Right atrium auricular region (tissue), 2 donors: ENCODE results near the gene ADGRG6. TPM values are rescaled to one million over a fixed set of nuclear protein-coding genes. Genes with fewer than 3 reads are reported as not detected.

Source experiments
- DNase-seq: peaks from one replicate; pipeline ENCODE4 v3.0.0-alpha.2; 2019; ENCODE audit warnings: low spot score
- H3K27ac ChIP-seq, 2 donors: fragments of 200-600 bp; sonication (generic); 1 replicate in 1 of 2; 2 replicates in 1 of 2; pipeline ENCODE4 v1.5.1; 2016 to 2019
- H3K27me3 ChIP-seq, 2 donors: fragments of 200-600 bp; sonication (generic); one replicate each; pipeline versions ENCODE4 v1.5.1 to v1.6.0; 2017 to 2019
- H3K36me3 ChIP-seq: fragments of 200-600 bp; sonication (generic); one replicate; pipeline ENCODE4 v1.5.1; 2016
- H3K4me1 ChIP-seq, 2 donors: fragments of 200-600 bp; sonication (generic); one replicate each; pipeline versions ENCODE4 v1.5.1 to v1.6.0; 2017 to 2019
- H3K4me3 ChIP-seq, 2 donors: fragments of 200-600 bp; sonication (generic); 1 replicate in 1 of 2; 2 replicates in 1 of 2; pipeline ENCODE4 v1.5.1; 2017 to 2019; ENCODE audit warnings: mild to moderate bottlenecking in 1 of 2, moderate library complexity in 1 of 2
- H3K9me3 ChIP-seq, 2 donors: fragments of 200-600 bp; sonication (generic); one replicate each; pipeline ENCODE4 v1.5.1; 2019
- total RNA-seq, 2 donors: library from RNA; depleted of rRNA; stranded (reverse); fragments of >200 nt; gene quantifications; one replicate each; pipeline ENCODE4 v1.1.0, GENCODE V29; 2016
- TF ChIP-seq, protein P1 (sequence below), 2 donors: fragments of 200-600 bp; sonication (generic); IDR thresholded peaks; one replicate each; pipeline ENCODE4 v1.5.1; 2019; ENCODE audit warnings: antibody characterized with exemption in 2 of 2

The ADGRG6 gene
- total RNA-seq, 2 donors from 2014 or later: 9.2 to 20.6 TPM

DNA sequence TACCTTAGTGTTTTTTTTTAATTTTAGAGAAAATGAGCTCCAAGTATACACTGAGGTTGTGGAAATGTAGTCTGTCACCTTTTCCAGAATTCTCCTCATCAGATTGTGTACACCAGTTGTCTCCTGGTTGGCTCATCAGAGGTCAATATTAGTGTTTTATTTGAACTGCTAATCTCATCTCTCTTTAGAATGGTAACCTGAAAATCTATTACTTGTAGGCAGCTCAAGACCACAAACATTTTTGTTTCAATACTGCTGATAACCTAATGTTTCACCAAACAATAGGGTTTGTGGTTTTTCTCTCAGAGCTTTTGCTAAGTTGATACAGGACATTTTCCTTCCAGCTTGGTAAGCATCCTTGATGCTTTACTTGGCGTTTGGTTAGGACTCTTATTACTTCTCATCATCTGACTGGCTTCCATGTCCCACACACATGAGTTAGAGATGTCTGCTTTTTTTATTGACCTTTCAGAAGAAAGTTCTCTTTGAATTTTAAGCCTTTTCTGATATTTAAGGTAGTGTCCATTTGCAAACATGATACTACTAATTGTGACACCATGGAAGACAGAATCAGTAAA is 15.1 kb downstream of the ADGRG6 start:
- Histone ChIP-seq H3K4me1 (no peaks in the 10 kb centered on the region), H3K4me3 (no peak overlapping the region), H3K27me3 (no peaks in the 10 kb centered on the region), H3K27ac (no peak overlapping the region), H3K36me3 (no peaks in the 10 kb centered on the region), H3K9me3 (no peaks in the 10 kb centered on the region)
- no peak for DNase-seq
- TF ChIP-seq, protein P1, sequence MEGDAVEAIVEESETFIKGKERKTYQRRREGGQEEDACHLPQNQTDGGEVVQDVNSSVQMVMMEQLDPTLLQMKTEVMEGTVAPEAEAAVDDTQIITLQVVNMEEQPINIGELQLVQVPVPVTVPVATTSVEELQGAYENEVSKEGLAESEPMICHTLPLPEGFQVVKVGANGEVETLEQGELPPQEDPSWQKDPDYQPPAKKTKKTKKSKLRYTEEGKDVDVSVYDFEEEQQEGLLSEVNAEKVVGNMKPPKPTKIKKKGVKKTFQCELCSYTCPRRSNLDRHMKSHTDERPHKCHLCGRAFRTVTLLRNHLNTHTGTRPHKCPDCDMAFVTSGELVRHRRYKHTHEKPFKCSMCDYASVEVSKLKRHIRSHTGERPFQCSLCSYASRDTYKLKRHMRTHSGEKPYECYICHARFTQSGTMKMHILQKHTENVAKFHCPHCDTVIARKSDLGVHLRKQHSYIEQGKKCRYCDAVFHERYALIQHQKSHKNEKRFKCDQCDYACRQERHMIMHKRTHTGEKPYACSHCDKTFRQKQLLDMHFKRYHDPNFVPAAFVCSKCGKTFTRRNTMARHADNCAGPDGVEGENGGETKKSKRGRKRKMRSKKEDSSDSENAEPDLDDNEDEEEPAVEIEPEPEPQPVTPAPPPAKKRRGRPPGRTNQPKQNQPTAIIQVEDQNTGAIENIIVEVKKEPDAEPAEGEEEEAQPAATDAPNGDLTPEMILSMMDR (IDR thresholded peaks at IDR 0.05): no peak

DNA sequence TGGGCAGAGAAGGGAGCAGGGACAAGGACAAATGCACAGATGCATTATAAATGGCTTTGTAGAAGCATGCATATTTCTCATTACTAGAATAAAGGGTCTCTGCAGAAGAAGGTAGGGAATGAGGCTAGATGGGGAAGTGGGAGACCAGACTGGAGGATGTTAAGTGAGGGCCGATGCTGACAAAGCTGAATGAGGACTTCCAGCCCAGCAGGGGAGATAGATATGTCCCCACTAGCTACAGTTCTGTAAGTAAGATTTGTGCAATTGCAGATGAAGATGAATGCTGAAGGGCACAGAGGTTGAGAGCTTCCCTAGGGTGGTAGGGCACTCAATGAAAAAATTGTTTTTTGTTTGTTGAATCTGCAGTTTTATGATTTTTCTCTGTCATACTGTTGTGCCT is 16.9 kb downstream of the ADGRG6 start:
- no peaks in the 10 kb centered on the region for H3K27me3 ChIP-seq
- no peaks in the 10 kb centered on the region for H3K4me1 ChIP-seq
- TF ChIP-seq, protein P1 (IDR thresholded peaks at IDR 0.05): no peak
- no peak overlapping the region for H3K4me3 ChIP-seq
- H3K27ac ChIP-seq: no peak overlapping the region
- no peaks in the 10 kb centered on the region for H3K9me3 ChIP-seq
- H3K36me3 ChIP-seq: no peaks in the 10 kb centered on the region
- DNase-seq: no peak

DNA sequence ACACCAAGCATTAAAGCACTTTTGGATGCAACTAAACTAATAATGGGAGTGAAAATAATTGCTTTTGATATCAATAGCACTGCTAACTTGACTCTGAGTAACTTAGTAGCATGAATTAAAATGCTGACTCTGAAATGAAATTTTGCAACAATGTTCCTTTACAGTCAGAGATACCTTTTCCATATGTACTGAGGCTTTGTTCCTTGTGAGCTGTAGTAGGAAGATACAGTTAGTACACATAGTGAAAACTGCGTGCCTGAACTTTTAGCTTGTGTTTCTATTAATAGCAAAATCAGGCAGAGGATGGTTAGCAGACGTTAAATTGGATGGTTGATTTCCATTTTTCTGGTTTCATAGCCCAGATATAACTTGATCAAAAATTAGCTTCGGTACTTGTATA is 18.6 kb downstream of the ADGRG6 start:
- no peak for DNase-seq
- no peak overlapping the region for H3K27ac ChIP-seq
- H3K27me3 ChIP-seq: no peaks in the 10 kb centered on the region
- no peaks in the 10 kb centered on the region for H3K9me3 ChIP-seq
- H3K4me3 ChIP-seq: no peak overlapping the region
- H3K4me1 ChIP-seq: no peaks in the 10 kb centered on the region
- no peaks in the 10 kb centered on the region for H3K36me3 ChIP-seq
- TF ChIP-seq, protein P1 (IDR thresholded peaks at IDR 0.05): no peak

DNA sequence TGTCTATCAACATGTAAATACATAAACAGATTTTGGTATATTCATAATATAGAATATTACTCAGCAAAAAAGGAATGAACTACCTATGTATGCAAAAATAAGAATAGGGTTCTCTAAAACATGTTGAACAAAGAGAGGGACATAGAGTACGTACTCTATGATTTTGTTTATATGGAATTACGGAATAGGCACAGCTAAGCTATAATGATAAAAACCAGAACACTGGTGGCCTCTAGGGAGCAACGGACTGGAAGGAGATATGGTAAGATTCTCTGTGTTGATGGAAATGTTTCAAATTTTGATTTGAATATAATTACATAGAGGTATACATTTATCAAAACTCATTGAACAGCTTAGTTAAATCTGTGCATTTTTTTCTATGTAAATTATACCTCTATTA is 19.6 kb downstream of the ADGRG6 start:
- no peak for DNase-seq
- no peaks in the 10 kb centered on the region for H3K4me1 ChIP-seq
- TF ChIP-seq, protein P1 (IDR thresholded peaks at IDR 0.05): no peak
- no peaks in the 10 kb centered on the region for H3K9me3 ChIP-seq
- H3K27me3 ChIP-seq: no peaks in the 10 kb centered on the region
- H3K4me3 ChIP-seq: no peak overlapping the region
- no peak overlapping the region for H3K27ac ChIP-seq
- H3K36me3 ChIP-seq: no peaks in the 10 kb centered on the region

DNA sequence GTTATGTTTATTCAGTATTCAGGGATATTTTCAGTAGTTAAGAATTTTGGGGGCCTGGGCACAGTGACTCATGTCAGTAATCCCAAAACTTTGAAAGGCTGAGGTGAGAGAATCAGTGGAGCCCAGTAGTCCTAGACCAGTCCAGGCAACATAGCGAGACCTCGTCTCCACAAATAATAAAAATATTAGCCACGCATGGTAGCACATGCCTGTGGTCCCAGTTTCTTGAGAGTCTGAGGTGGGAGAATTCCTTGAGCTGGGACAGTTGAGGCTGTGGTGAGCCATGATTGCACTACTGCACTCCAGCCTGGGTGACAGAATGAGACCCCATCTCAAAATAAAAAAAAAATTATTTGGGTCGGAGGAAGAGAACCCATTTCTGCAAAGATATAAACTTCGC is 20.3 kb downstream of the ADGRG6 start:
- TF ChIP-seq, protein P1 (IDR thresholded peaks at IDR 0.05): no peak
- Histone ChIP-seq H3K36me3 (no peaks in the 10 kb centered on the region), H3K4me1 (no peaks in the 10 kb centered on the region), H3K9me3 (no peaks in the 10 kb centered on the region), H3K27me3 (no peaks in the 10 kb centered on the region), H3K4me3 (no peak overlapping the region), H3K27ac (no peak overlapping the region)
- no peak for DNase-seq
